ENCODE results near the gene LRRC73.
"Not testable (repeated sequence)": the region's sequence is repeated elsewhere in the genome, so short reads cannot be mapped to it uniquely, and the experiment has no call there.

LRRC73 gene

DNA sequence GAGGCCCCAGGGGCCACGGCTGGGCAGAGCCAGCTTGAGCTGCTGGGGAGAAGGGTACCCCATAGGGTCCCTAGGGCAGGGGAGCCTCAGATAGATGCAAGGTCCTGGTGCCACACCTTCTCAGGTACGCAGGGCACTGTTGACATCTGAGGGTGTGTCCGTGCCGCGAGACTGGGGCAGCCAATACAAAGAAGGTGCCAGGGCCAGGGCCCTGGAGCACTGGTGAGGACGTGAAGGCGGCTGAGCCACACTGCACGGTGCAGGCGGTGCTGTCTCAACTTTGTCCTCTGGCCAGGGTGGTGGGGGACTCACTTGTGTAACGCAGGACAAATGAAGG, 649 bp upstream of the LRRC73 start:
- no peak for DNase-seq

DNA sequence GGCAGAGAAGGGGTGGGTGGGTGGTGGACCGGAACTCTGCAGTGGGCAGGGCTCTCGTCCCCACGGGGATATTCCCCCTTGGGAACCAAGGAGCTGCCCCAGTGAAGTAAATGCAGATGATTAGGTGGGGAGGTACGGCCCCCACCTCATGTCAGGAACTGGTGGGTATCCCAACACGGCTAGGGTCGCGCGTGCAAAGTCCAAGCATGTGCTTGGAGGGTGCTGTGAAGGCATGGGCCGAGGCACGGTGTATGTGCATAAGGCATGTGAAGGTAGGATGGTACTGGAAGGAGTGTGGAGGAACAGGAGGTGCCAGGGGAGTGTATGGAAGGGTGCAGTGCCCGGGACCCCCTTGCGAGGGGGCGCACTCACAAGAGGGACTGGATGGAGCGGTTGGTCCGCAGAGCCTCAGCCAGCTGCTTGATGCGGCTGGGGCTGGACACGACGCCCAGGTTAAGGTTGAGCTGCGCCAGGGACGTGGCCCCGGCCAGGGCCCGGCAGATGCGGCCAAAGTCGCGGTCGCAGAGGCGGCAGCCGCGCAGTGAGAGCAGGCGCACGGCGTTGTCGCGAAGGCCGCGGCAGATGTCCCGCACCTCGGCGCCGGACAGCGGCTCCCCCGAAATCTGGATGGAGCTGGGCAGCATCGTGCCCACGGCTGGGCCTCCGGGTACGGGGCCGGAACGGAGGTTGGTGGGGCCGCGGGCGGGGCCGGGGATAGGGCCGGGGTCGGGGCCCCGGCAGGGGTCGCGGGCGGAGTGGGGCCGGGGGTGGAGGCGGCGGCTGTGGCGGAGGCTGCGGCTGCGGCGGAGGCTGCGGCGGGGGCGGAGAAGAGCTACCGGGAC, 783 bp downstream of the LRRC73 start:
- no peak for DNase-seq

DNA sequence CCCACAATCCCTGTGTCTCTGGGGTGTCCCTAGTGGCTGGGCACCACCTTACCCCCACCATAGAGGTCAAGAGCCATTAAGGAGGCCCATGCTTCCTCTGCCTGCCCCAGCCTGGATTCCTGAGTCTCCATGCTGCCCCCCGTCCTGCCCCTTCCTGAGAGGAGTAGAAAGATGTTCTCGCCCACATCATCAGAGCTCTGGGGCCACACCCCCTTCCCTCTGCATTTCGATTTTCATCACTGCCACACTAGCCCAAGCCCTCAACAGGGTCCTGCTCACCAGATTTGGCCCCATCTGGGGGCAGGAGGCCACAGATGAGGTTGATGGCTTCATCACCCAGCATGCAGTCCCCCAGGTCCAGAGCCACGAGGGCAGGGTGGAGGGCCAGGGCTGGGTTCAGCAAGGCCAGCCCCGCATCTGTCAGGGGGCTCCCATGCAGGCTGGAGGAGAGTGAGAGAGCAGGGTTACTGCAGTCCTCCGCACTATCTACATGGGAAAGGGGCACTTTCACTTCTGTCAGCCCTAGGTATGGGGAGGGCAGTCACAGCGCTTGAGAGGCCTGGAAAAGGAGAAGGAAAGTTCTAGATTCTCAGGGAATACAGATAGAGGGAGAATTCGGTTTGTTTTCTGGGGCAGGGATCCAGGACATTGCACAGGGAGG, 1.5 kb downstream of the LRRC73 start:
- DNase-seq = no peak

DNA sequence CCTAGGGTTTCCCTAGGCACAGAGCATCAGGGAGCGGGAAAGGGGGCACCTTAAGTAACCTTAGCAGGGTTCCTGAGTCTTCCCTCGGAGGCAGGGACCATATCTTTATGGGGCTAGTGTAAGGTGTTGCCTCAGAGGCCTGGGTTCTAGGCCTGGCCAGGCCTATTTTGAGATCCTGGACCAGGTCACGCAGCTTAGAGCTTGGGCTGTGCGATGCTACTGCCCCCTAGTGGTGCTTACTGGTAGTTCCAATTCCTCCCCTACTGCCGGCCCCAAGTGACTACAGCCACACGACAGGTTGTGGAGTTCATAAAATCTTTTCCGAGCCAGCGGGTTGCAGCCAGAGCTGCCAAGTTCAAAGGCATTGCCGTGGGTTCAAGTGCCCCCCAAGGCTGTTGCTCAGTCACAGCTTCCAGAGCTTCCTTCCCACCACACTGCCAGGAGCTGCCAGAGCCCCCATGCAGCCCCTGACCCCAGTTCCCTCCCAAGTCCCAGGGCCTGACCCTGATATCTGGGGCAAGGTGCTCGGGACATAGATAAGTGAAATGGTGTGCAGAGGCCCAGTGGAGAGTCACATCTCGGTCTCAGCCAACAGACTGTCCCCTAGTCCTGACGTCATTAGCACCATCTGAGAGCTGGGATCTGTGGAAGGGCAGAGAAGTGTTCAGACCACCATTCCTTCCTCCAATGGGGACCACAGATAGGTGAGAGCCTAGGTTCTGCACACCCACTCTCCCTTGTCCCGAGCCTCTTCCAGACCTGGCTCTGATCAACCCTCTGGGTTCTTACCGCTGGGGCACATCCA, 3.3 kb downstream of the LRRC73 start:
- peak; percentile 83 for DNase-seq

DNA sequence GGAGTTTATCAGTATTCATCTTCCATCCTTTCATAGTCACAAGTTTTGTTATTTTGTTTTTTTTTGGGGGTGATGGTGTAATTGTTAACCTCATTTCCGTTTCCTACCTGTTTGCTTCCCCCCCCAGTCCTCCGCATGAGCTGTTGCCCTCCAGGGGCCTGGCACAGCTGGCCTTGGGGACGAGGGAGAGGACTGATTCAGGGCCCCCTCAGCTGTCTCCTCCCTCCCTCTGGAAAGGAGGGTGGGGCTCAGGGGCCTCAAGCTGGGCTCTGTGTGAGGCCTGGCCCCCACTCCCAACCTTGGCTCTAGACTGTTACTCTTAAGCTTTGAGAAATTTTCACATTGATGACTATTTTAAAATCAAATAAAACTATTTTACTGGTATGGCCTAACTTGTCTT, 4.0 kb downstream of the LRRC73 start:
- DNase-seq = no peak

DNA sequence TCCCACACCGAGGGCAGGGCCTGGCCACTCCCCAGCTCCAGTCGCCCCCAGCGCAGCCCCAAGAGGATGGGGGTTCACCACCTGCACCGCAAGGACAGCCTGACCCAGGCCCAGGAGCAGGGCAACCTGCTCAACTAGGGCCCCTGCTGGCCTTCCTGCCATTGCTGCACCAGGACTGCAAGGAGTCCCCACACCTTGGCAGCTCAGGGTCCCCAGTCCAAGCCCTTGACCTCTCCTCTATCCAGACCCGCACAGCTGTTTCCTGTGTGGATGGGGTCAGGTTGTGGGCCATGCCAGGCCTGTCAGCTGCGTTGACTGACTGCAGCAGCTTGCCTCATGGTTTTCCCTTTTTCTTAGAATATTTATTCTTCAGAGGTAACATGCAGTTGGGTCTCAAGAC, 4.4 kb downstream of the LRRC73 start:
- DNase-seq = no peak

DNA sequence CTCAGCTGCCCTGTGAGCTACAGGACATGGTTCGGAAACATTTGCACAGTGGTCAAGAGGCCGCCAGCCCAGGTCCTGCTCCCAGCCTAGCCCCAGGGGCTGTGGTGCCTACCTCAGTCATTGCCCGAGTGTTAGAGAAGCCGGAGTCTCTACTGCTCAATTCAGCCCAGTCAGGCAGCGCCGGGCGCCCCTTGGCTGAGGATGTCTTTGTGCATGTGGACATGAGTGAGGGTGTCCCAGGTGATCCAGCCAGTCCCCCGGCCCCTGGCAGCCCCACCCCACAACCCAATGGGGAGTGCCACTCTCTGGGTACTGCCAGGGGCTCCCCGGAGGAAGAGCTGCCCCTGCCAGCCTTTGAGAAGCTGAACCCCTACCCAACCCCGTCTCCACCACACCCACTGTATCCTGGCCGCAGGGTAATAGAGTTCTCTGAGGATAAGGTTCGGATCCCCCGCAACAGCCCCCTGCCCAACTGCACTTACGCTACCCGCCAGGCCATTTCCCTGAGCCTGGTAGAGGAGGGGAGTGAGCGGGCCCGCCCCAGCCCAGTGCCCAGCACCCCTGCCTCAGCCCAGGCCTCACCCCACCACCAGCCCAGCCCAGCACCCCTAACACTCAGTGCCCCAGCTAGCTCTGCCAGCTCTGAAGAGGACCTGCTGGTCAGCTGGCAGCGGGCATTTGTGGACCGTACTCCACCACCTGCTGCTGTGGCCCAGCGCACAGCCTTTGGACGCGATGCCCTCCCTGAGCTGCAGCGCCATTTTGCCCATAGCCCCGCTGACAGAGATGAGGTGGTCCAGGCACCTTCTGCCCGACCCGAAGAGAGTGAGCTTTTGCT, 5.2 kb downstream of the LRRC73 start:
- no peak for DNase-seq

DNA sequence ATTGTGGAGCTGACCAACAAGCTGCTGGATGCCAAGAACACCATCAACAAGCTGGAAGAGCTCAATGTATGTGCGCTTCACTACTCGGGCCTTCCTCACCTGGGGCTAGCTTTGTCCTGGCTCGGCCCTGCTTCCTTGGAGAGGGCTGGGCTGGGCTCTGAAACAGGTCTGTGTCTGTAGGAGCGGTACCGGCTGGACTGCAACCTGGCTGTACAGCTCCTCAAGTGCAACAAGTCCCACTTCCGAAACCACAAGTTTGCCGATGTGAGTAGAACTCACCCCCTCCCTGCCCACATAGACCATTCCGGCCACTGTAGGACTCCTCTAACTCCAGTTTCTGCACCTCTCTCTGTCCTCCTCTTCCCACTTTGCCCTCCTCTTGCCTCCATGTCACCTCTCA, 6.7 kb downstream of the LRRC73 start:
- DNase-seq = no peak

DNA sequence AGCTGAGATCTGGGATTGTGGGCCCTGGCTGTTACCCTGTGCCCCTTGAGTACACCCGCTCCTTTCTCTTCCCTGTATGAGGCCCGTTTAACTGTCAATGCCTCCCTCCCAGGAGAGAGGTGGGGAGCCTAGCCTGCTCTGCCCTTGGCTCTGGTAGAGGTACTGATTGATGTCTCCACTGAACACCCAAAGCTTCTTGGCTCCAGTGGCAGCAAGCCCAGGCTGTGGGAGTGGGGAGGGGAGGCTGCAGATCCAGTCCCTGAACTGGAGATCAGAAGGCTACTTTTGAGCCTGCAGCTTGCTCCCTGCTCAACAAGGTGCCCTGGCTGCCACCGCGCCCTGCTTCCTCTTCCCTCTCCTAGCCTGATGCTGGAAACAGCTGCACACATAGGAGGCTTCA, 7.5 kb downstream of the LRRC73 start:
- no peak for DNase-seq

DNA sequence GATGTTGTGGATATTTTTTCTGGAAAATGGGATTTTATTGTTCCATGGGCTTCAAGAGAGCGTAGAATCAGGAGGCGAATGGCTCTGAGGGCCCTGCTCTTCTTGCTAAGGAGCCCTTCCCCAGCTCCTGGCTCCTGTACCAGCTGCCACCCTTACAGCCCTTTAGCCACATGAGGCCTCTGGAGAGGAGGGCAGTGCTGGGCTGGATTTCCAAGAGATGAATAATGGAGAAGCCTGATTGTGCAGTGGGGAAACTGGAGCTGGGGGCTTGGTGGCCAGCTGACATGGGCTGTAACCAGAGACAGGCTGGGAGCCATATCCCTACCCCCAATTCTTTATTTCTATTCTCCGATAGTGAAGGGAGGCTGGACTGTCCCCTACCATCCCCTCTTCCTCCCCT, 9.2 kb downstream of the LRRC73 start:
- no peak for DNase-seq

DNA sequence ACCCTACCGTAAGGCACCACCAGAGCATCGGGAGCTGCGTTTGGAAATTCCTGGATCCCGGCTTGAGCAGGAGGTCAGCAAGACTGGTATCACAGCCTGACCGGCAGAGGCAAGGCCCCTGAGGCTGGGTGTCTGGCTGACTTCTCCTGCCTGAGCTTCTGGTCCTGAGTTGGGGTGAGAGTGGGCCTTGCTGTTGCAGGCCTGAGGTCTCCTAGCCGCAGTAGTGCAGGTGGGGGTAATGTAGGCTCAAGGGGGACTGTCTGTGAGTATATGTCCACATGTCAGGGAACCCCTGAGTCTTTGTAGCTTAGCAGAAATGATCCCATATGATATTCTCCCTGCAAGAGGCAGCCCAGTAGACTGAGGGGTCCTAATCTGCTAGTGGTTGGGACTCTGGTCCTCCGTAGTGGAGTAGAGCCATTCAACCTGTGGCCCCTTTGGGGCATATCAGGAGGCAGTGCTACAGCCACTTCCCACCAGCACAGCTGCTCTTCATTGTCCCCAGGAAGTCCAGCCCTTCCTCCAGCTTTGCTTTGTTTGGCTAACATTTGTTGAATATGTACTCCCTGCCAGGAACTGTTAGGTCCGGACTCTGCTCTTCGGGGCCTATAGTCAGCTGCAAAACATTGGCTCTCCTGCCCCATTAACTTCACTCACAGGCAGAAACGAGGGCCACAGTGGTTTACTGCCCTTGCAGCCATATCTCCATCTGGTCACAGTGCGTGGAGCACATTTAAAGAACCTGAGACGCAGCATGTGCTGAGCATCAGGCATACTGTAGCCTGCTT, 10.9 kb downstream of the LRRC73 start:
- no peak for DNase-seq

DNA sequence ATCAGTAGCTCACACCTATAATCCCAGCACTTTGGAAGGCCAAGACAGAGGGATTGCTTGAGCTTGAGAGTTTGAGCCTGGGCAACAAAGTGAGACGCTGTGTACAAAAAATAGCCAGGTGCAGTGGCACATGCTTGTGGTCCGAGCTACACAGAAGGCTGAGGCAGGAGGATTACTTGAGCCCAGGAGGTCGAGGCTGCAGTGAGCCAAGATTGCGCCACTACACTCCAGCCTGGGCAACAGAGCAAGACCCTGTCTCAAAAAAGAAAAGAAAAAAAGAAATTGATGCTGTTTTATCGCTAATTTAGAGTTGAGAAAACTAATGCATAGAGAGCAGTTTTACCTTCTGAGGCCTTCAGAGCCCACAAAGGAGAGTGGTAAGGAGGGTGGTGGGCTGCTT, 11.9 kb downstream of the LRRC73 start:
- not testable (repeated sequence) for DNase-seq

DNA sequence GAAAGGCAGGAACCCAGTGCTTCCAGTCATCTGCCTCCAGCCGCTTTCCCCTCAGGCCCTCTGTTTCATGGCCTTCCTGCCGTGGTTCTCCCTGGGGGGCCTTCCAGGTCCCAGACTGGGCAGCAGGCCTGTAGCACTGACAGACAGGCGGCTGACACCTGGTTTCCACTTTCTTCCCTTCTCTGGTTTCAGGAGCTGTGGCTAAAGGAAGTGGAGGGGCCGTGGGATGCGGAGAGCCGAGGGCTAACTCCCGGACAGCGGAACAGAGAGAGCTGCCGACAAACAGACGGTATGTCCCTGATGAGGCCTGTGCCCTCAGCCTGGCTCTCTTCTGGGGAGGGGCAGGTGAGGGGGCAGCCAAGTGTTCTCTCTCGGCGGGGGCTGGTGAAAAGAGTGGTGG, 12.5 kb downstream of the LRRC73 start:
- DNase-seq = no peak

DNA sequence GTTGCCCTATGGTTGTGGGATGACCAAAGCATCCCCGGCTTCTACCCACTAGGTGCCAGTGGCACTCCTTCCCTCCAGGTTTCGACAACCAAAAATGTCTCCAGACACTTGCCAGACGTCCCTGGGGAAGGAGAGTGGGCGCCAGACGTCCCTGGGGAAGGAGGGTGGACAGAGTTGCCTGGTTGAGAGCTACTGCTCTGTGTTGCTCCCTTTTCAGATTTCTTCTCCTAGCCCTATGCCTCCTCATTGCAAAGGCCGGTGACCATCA, 13.1 kb downstream of the LRRC73 start:
- DNase-seq = no peak

DNA sequence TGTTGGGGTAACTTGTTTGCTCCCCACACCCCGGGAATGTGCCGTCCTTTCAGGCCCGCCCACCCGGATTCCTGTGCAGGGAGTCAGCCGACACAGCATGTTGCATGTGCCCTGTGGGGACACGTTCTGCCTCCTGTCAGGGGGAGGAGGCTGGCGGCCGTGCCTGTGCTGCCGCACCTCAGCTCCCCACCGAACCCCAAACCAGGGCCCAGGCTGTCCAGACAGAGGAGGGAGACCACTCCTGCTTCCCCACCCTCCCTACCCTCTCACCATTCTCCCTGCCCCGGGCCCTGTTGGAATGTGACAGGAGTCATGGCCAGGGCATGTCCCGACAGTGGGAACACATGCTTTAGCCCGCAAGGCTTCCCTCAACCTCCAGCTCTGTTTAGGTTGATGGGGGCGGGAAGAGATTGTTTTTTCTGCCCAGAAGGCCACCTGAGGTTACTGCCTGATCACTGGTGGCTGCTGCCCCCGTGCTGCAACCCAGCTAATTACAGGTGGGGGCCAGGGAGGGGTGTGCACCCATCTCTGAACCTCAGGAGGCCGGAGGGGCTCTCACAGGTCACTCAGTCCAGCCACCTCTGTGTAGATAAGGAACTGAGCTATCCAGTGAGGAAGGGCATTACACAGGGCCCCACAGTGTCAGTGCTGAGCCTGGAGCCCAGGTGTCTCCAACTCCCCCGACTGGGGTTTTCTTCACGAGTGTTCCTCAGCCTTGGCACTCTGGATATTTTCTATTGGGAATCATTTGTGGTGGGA, 13.6 kb downstream of the LRRC73 start:
- DNase-seq = no peak

DNA sequence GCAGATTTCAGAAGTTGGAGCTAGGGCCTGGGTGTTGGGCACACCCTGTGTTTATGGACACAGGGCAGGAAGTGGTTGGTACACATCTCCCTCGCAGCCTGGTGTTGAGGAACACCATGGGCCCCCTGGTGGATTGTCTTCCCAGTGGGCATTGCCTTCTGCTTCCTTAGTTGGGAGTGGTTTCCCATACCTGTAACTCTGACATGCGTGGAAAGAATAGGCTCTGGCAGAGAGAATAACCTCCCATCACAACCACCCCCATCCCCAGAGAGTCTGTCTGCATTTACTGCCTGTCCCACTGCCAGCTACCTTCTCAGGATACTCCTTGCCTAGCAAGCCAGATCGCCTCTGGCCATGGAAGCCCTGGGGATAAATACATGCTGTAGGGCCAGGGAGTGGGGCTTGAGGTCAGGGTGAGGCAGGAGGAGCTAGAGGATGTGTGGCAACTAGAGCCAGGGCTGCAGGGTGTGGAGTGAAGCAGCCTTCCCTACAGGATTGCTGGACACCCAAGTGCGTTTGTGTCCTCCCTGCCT, 14.7 kb downstream of the LRRC73 start:
- DNase-seq = no peak

DNA sequence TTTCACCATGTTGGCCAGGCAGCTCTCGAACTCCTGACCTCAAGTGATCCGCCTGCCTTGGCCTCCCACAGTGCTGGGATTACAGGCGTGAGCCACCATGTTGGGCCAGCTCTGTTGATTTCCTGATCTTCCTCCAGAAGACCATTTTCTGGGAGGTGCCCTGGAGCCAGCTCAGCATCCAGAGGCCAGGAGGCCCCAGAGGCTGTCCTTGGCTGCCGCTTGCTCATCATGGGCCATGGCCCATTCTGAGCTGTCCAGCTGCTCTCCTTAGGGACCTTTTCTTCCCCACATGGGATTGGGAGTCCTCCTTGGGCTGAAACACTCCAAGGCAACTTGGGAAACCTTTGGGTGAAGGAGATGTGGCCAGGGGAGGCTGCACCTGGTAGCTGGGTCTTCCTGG, 15.4 kb downstream of the LRRC73 start:
- no peak for DNase-seq

DNA sequence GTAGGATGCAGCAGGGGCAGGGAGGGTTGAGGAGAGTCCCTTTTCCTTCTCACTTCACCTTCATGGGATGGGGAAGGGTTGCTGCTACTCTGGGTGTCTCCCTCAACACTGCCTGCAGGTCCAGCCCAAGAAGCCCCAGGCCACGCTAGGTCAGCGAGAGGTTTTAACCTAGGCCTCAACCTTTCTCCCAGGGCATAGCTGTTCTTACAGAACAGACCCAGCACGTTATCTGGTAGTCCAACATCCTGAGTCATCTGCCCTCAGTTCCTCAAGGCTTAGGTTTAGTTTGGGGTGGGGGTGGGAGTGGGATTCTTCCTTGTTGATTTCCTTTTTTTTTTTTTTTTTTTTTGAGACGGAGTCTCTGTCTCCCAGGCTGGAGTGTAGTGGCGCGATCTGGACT, 15.8 kb downstream of the LRRC73 start:
- DNase-seq = no peak

DNA sequence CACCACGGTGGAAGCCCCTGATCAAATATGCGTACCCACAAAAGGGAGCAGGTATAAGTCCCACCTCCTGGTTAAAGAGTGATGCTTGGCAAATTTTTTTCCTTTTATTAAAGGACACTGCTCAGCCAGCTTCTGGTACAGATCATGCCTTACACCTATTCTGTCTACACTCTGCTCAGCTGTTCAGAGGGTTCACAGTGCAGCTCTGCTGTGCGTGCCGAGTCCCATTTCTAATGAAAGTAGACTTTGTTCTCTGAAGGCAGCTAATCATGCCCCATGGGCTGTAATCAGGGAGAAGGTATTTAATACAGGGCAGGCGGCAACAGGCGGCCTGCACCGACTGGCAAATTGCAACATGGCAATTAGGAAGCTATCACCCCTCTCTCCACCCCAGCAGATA, 16.3 kb downstream of the LRRC73 start:
- DNase-seq = no peak

DNA sequence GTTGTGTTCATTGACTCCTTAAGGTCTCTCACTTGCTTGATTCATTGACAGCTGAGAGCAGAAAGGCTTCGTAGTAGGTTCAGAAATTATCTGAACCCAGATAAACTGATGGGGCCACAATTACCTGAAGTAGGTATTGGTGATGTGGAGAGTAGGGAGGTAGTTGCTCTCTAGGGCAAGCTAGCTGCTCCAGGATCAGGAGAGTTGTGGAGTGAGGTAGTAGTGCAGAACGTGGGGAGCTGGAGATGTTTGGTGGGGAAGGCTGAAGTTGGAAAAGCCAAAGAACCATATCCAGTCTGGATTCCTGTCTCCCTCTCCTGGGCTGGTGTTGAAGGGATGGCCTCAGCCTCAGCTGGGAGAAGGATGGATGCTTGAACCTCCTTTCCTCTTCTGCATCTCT, 16.9 kb downstream of the LRRC73 start:
- DNase-seq = no peak

DNA sequence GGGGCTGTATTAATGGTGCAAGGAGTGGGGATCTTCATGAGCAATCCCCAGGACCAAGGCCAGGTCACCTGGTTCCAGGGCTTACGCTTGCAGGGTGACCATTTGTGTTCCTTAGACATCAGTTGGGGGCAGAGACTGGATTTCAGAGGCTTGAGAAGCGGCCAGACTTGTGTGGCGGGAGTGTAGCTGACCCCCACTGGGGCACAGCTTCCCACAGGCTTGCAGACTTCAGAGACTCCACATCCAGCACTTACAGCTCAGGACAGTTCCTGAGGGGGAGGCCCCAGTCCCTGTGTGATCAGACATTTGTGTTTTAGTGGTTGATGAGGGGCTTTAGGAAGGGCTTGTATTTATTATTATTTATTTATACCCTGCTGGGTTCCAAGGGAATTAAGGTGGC, 17.5 kb downstream of the LRRC73 start:
- DNase-seq = no peak
